Measurements from ENCODE around the gene IFNE.

DNA sequence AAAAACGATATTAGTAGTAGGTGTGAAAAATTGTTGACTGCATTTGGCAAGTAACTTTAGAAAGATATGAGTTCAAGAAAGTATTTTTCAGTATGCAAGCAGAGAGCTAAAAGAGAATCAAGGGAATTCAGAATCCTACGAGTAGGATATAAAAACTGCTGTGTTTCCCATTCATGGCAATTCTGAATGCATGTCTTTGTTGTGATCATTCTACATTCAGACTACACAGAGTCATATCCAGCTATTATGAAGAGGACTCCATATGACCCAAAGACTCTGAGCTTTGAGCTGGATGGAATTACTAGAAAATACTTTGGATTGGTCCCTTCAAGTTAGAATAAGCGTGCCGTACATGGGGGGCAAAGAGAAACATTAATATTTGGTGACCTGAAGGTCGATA is 12.0 kb downstream of the IFNE start:
- TF ChIP-seq, protein P1, sequence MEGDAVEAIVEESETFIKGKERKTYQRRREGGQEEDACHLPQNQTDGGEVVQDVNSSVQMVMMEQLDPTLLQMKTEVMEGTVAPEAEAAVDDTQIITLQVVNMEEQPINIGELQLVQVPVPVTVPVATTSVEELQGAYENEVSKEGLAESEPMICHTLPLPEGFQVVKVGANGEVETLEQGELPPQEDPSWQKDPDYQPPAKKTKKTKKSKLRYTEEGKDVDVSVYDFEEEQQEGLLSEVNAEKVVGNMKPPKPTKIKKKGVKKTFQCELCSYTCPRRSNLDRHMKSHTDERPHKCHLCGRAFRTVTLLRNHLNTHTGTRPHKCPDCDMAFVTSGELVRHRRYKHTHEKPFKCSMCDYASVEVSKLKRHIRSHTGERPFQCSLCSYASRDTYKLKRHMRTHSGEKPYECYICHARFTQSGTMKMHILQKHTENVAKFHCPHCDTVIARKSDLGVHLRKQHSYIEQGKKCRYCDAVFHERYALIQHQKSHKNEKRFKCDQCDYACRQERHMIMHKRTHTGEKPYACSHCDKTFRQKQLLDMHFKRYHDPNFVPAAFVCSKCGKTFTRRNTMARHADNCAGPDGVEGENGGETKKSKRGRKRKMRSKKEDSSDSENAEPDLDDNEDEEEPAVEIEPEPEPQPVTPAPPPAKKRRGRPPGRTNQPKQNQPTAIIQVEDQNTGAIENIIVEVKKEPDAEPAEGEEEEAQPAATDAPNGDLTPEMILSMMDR (IDR thresholded peaks at IDR 0.05), result no peak
- TF ChIP-seq EP300 (IDR thresholded peaks at IDR 0.05; ENCODE audit: low read depth) (no peak), POLR2A (IDR thresholded peaks at IDR 0.05) (no peak), POLR2AphosphoS5 (IDR thresholded peaks at IDR 0.05) (no peak)
